Prostate gland (tissue), 2 donors: ENCODE data around the gene GRIA4. TPM values are rescaled to one million over a fixed set of nuclear protein-coding genes. Genes with fewer than 3 reads are reported as not detected.

ENCODE experiments used
- DNase-seq: peaks from one replicate; pipeline ENCODE4 v3.0.0-alpha.2; 2019; ENCODE audit warnings: low spot score
- H3K27ac ChIP-seq, 2 donors: fragments of 200-600 bp; sonication (generic); 2 replicates each; pipeline ENCODE4 v1.5.1; 2017 to 2019
- H3K27me3 ChIP-seq: fragments of 200-600 bp; sonication (generic); replicated peaks from 2 replicates; pipeline ENCODE4 v1.5.1; 2019; ENCODE audit not compliant: insufficient read depth
- H3K36me3 ChIP-seq, 2 donors: fragments of 200-600 bp; sonication (generic); 1 replicate in 1 of 2; 2 replicates in 1 of 2; pipeline versions ENCODE4 v1.5.1 to v1.8.1; 2017 to 2019
- H3K4me1 ChIP-seq: fragments of 200-600 bp; sonication (generic); replicated peaks from 2 replicates; pipeline ENCODE4 v1.5.1; 2019
- H3K4me3 ChIP-seq, 2 donors: fragments of 200-600 bp; sonication (generic); 2 replicates each; pipeline ENCODE4 v1.5.1; 2017 to 2019
- H3K9me3 ChIP-seq: fragments of 200-600 bp; sonication (generic); 2 replicates; pipeline ENCODE4 v1.5.1; 2017
- CTCF ChIP-seq, 4 experiments: fragments of 200-600 bp in 2 of 4; fragments of 450-650 bp in 2 of 4; sonication (generic) in 2 of 4; IDR thresholded peaks; 1 replicate in 3 of 4; 2 replicates in 1 of 4; pipeline ENCODE4 v1.5.1; 2016 to 2019; ENCODE audit warnings: antibody characterized with exemption in 4 of 4, mild to moderate bottlenecking in 2 of 4, moderate library complexity in 2 of 4
- POLR2A ChIP-seq: fragments of 450-650 bp; IDR thresholded peaks from one replicate; pipeline ENCODE4 v1.6.1; 2016; ENCODE audit warnings: antibody characterized with exemption, mild to moderate bottlenecking
- POLR2AphosphoS5 ChIP-seq: sonication (generic); formaldehyde crosslinking; IDR thresholded peaks from one replicate; pipeline ENCODE4 v1.6.1; 2017; ENCODE audit warnings: antibody characterized with exemption
- WGBS: methylation state at CpG from one replicate; pipeline ENCODE4 v1.1.5; 2018; 5-methylcytosine and 5-hydroxymethylcytosine counted together
- intact Hi-C: fragments of 100-400 bp; cut with DNase I; formaldehyde crosslinking; loops from one replicate; pipeline ENCODE4 v1.14.2; 2022
- total RNA-seq, 2 donors: library from RNA; depleted of rRNA; stranded (reverse); fragments of >200 nt; gene quantifications; one replicate each; pipeline ENCODE4 v1.1.0, GENCODE V29; 2016

Gene GRIA4
- total RNA-seq, 2 donors from 2014 or later, result not detected

DNA sequence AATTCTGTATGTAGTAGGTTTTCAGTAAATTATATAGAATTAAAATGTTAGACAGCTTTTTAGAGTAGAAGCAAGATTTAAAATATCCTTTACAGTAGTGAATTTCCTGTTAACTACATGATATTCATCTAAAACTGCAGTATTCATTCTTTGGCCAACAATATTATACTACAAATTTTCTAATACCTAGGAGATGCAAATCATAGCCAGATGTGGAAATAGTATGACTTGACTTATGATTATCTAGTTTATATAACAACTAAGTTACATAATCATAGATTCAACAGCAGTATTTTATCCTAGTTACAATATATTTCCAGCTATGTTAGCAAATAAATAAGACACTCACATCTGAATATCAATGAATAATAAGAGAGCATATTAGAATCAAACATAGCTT, 249.0 kb downstream of the GRIA4 start:
- no peak for DNase-seq
- Histone ChIP-seq H3K4me3 (no peak overlapping the region), H3K27me3 (no peaks in the 10 kb centered on the region), H3K4me1 (no peaks in the 10 kb centered on the region), H3K27ac (no peak overlapping the region), H3K36me3 (no peaks in the 10 kb centered on the region), H3K9me3 (no peaks in the 10 kb centered on the region)
- TF ChIP-seq POLR2AphosphoS5, result no peak
- no peak for TF ChIP-seq POLR2A
- no peak for TF ChIP-seq CTCF (IDR thresholded peaks at IDR 0.05)
- intact Hi-C loops, result no loop called here

- Histone ChIP-seq H3K4me3 (no peak overlapping the region), H3K27ac (no peak overlapping the region), H3K27me3 (peaks cover 2% of the 10 kb centered on the region), H3K4me1 (no peaks in the 10 kb centered on the region), H3K9me3 (no peaks in the 10 kb centered on the region), H3K36me3 (no peaks in the 10 kb centered on the region)
- no peak for DNase-seq
- WGBS, result 90% methylated on average over 3 of the region's 3 CpGs
- intact Hi-C loops, result no loop called here
- TF ChIP-seq POLR2AphosphoS5, result no peak
- TF ChIP-seq POLR2A, result no peak
- TF ChIP-seq CTCF (IDR thresholded peaks at IDR 0.05), result no peak
Measured at GRCh38 chr11:105860105-105860504, 250.2 kb downstream of the GRIA4 start.

GRCh38 chr11:105861225-105861624, 251.4 kb downstream of the GRIA4 start:
- 61% methylated on average over 2 of the region's 2 CpGs for WGBS
- no peak overlapping the region for H3K27ac ChIP-seq

GRCh38 chr11:105862736-105863367, 253.0 kb downstream of the GRIA4 start:
- Histone ChIP-seq H3K36me3 (no peaks in the 10 kb centered on the region), H3K4me1 (no peaks in the 10 kb centered on the region), H3K27me3 (peaks cover 2% of the 10 kb centered on the region), H3K27ac (no peak overlapping the region), H3K9me3 (no peaks in the 10 kb centered on the region), H3K4me3 (no peak overlapping the region)
- no peak for DNase-seq
- WGBS, result 31% methylated on average over 3 of the region's 3 CpGs
- intact Hi-C loops, result no loop called here
- TF ChIP-seq POLR2AphosphoS5 (no peak), CTCF (IDR thresholded peaks at IDR 0.05) (peak; percentile 14 to 71 (median 62))

More at GRCh38 chr11:105861225-105861624, 251.4 kb downstream of the GRIA4 start:
- Histone ChIP-seq H3K9me3 (no peaks in the 10 kb centered on the region), H3K4me1 (no peaks in the 10 kb centered on the region), H3K36me3 (no peaks in the 10 kb centered on the region), H3K27me3 (peaks cover 2% of the 10 kb centered on the region), H3K4me3 (no peak overlapping the region)
- TF ChIP-seq CTCF (IDR thresholded peaks at IDR 0.05) (peak in 1 of 4 experiments; percentile 11), POLR2AphosphoS5 (no peak), POLR2A (no peak)
- no peak for DNase-seq
- intact Hi-C loops, result no loop called here

- intact Hi-C loops, result no loop called here
- H3K4me3 ChIP-seq, result no peak overlapping the region
- no peak overlapping the region for H3K27ac ChIP-seq
- DNase-seq, result no peak
- no peaks in the 10 kb centered on the region for H3K4me1 ChIP-seq
- 31% methylated on average over 3 of the region's 3 CpGs for WGBS
- H3K36me3 ChIP-seq, result no peaks in the 10 kb centered on the region
- TF ChIP-seq POLR2A (no peak), POLR2AphosphoS5 (no peak), CTCF (IDR thresholded peaks at IDR 0.05) (no peak)
- H3K9me3 ChIP-seq, result no peaks in the 10 kb centered on the region
- peaks cover 3% of the 10 kb centered on the region for H3K27me3 ChIP-seq
Measured at GRCh38 chr11:105863523-105863922, 253.7 kb downstream of the GRIA4 start.
